ENCODE results near the gene TNFRSF14.

Gene TNFRSF14

DNA sequence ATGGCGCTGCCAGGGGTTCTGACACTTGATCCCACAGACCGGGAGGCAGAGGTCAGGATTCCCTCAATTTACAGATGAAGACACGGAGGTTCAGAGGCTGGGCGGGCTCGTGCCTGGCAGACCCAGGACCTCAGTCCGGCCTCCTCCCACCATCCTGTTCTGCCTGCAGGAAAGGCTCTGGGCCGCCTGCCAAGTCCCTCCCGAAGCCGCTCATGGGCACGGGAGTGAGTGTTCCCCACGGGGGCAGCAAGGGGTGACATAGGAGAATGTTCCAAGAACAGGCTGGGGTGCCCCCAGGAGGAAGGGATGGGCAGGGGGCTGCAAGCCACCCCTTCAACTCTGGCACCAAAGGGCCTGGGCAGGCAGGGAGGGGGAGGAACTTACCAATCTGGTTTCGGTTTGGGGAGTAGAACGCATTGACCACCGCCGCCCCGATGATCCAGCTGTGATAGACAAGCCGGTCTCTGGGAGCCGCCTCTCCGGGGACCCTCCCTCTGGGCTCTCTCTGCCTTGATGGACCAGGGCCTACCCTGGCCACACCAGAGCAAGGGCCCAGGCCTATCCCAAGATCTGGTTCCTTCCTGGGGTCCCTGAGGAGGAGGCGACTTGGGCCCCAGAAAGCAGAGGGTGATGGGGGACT is 38.0 kb downstream of the TNFRSF14 start:
- peaks cover 0 to 11% of the 10 kb centered on the region in 2 donors for H3K9me3 ChIP-seq (ENCODE audit: control insufficient read depth in 1 of 2, low read length in 2 of 2)
- peaks cover 0 to 6% of the 10 kb centered on the region in 2 donors for H3K4me1 ChIP-seq (ENCODE audit: control insufficient read depth in 1 of 2, insufficient read depth in 2 of 2, low read length in 2 of 2)
- peak overlapping the region in 1 of 2 donors; percentile 41 for H3K4me3 ChIP-seq (ENCODE audit: low read depth in 1 of 2, low read length in 2 of 2)
- H3K27me3 ChIP-seq (ENCODE audit: low read depth, low read length): no peaks in the 10 kb centered on the region
- H3K36me3 ChIP-seq (ENCODE audit: control insufficient read depth in 1 of 2, insufficient read depth in 2 of 2, low read length in 2 of 2): peaks cover 0 to 7% of the 10 kb centered on the region in 2 donors
- no peak overlapping the region for H3K27ac ChIP-seq (ENCODE audit: low read length)

DNA sequence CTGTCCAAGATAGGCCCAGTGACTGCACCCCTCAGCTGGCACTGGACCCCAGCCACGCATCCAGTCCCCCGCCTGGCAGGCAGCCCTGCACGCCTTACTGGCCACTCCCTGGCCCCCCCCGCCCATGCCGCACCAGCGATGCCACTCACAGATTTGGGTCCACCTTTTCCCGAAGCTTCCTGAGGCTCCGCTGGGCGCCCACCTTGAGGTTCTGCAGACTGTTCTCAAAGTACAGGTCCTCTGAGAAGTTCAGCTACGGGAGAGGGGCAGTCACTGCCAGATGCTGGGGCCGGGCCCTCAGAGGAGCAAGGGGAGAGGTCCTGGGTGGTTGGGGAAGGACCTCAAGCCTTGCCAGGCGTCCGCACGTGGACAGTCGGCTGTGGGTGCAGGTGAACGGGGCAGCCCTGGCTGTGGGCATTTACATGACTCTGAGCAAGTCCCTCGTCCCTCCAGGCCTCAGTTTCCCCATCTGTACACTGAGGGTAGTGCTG is 38.5 kb downstream of the TNFRSF14 start:
- Histone ChIP-seq H3K4me1 (ENCODE audit: control insufficient read depth in 1 of 2, insufficient read depth in 2 of 2, low read length in 2 of 2) (peaks cover 0 to 6% of the 10 kb centered on the region in 2 donors), H3K27ac (ENCODE audit: low read length) (no peak overlapping the region), H3K36me3 (ENCODE audit: control insufficient read depth in 1 of 2, insufficient read depth in 2 of 2, low read length in 2 of 2) (peaks cover 0 to 1% of the 10 kb centered on the region in 2 donors), H3K9me3 (ENCODE audit: control insufficient read depth in 1 of 2, low read length in 2 of 2) (peaks cover 0 to 11% of the 10 kb centered on the region in 2 donors), H3K4me3 (ENCODE audit: low read depth in 1 of 2, low read length in 2 of 2) (no peak overlapping the region), H3K27me3 (ENCODE audit: low read depth, low read length) (no peaks in the 10 kb centered on the region)

DNA sequence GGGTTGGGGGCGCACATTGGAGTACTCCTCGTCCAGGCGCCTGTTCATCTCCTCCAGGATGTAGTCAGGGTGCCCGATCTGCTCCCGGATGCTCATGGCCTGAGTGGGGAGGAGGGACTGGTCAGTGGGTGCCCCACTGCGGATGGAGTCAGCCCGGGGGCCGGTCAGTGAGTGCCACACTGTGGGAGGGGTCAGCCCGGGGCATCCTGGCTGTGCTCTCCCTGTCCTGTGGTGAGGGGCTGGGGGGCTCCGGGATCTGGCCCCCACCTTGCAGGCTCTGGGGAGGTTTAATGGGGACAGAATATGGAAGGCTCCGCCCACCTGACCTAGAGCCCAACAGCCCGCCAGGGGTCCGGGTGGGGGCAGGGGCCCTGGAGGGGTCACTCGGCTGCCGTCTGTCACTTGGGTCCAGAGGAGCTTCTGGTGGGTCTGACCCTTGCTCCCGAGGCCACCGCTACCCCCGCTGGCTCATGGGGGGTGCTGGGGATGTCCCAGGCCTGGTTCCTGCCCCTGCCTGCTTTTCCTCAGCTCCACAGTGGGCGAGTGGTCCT is 39.2 kb downstream of the TNFRSF14 start:
- Histone ChIP-seq H3K4me1 (ENCODE audit: control insufficient read depth in 1 of 2, insufficient read depth in 2 of 2, low read length in 2 of 2) (peaks cover 0 to 6% of the 10 kb centered on the region in 2 donors), H3K36me3 (ENCODE audit: control insufficient read depth in 1 of 2, insufficient read depth in 2 of 2, low read length in 2 of 2) (no peaks in the 10 kb centered on the region), H3K27me3 (ENCODE audit: low read depth, low read length) (no peaks in the 10 kb centered on the region)

GRCh38 chr1:2595812-2596529 is 39.8 kb downstream of the TNFRSF14 start:
- H3K9me3 ChIP-seq (ENCODE audit: control insufficient read depth in 1 of 2, low read length in 2 of 2): peaks cover 0 to 17% of the 10 kb centered on the region in 2 donors
- H3K27me3 ChIP-seq (ENCODE audit: low read depth, low read length): no peaks in the 10 kb centered on the region
- H3K36me3 ChIP-seq (ENCODE audit: control insufficient read depth in 1 of 2, insufficient read depth in 2 of 2, low read length in 2 of 2): no peaks in the 10 kb centered on the region
- no peak overlapping the region for H3K27ac ChIP-seq (ENCODE audit: low read length)
- H3K4me3 ChIP-seq (ENCODE audit: low read depth in 1 of 2, low read length in 2 of 2): no peak overlapping the region
- H3K4me1 ChIP-seq (ENCODE audit: control insufficient read depth in 1 of 2, insufficient read depth in 2 of 2, low read length in 2 of 2): peaks cover 0 to 6% of the 10 kb centered on the region in 2 donors

More for the DNA sequence above, 39.2 kb downstream of the TNFRSF14 start:
- no peak overlapping the region for H3K27ac ChIP-seq (ENCODE audit: low read length)
- H3K9me3 ChIP-seq (ENCODE audit: control insufficient read depth in 1 of 2, low read length in 2 of 2): peaks cover 0 to 15% of the 10 kb centered on the region in 2 donors
- H3K4me3 ChIP-seq (ENCODE audit: low read depth in 1 of 2, low read length in 2 of 2): no peak overlapping the region

- Histone ChIP-seq H3K36me3 (ENCODE audit: control insufficient read depth in 1 of 2, insufficient read depth in 2 of 2, low read length in 2 of 2) (no peaks in the 10 kb centered on the region), H3K9me3 (ENCODE audit: control insufficient read depth in 1 of 2, low read length in 2 of 2) (peaks cover 0 to 17% of the 10 kb centered on the region in 2 donors), H3K27me3 (ENCODE audit: low read depth, low read length) (no peaks in the 10 kb centered on the region), H3K4me1 (ENCODE audit: control insufficient read depth in 1 of 2, insufficient read depth in 2 of 2, low read length in 2 of 2) (peaks cover 0 to 6% of the 10 kb centered on the region in 2 donors), H3K27ac (ENCODE audit: low read length) (no peak overlapping the region), H3K4me3 (ENCODE audit: low read depth in 1 of 2, low read length in 2 of 2) (no peak overlapping the region)
These were observed 40.6 kb downstream of the TNFRSF14 start for GRCh38 chr1:2596530-2597333.

DNA sequence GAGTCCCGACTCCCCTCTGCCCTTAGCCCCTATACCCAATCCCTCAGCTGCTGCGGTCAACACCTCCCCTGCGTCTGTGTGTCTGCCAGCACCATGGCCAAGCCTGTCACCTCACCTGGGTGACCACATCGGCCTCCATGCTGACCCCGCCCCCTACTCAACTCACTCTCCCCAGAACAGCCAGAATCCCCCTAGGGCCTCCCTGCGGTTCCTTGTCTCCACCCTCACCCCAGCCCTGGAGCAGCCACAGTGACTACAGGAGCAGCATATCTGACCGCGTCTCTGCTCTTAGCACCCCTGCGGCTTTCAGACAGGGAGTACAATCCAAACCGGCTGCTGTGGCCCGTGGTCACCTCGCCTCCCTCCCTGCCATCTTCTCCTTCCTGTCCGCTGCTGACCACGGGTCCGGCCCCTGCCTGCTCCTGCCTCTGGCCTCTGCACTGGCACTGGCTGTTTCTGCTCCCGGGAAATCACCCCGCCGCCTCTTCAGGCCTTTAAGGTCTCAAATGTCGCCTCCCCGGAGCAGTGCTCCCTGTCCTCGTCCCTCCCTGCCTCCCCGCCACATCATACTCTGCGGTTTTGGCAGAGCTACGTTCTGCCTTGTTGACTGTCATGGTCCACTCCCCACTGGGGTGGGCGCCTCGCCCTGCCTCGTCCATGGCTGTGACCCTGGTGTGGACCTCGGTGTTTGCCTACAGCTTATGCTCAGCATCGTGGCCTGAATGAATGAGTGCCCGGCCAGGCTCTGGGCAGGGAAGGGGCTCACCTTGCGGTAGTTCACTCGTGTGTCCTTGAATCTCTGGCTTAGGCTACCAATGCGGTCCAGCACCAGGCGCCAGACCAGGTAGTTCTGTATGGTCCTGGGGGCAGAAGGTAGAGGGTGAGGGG is 41.5 kb downstream of the TNFRSF14 start:
- Histone ChIP-seq H3K27me3 (ENCODE audit: low read depth, low read length) (no peaks in the 10 kb centered on the region), H3K4me1 (ENCODE audit: control insufficient read depth in 1 of 2, insufficient read depth in 2 of 2, low read length in 2 of 2) (peaks cover 0 to 6% of the 10 kb centered on the region in 2 donors), H3K27ac (ENCODE audit: low read length) (no peak overlapping the region), H3K4me3 (ENCODE audit: low read depth in 1 of 2, low read length in 2 of 2) (no peak overlapping the region), H3K36me3 (ENCODE audit: control insufficient read depth in 1 of 2, insufficient read depth in 2 of 2, low read length in 2 of 2) (no peaks in the 10 kb centered on the region), H3K9me3 (ENCODE audit: control insufficient read depth in 1 of 2, low read length in 2 of 2) (peaks cover 0 to 17% of the 10 kb centered on the region in 2 donors)

- H3K36me3 ChIP-seq (ENCODE audit: control insufficient read depth in 1 of 2, insufficient read depth in 2 of 2, low read length in 2 of 2): no peaks in the 10 kb centered on the region
- peaks cover 0 to 6% of the 10 kb centered on the region in 2 donors for H3K4me1 ChIP-seq (ENCODE audit: control insufficient read depth in 1 of 2, insufficient read depth in 2 of 2, low read length in 2 of 2)
- H3K9me3 ChIP-seq (ENCODE audit: control insufficient read depth in 1 of 2, low read length in 2 of 2): peaks cover 0 to 17% of the 10 kb centered on the region in 2 donors
- H3K4me3 ChIP-seq (ENCODE audit: low read depth in 1 of 2, low read length in 2 of 2): no peak overlapping the region
- H3K27ac ChIP-seq (ENCODE audit: low read length): no peak overlapping the region
- no peaks in the 10 kb centered on the region for H3K27me3 ChIP-seq (ENCODE audit: low read depth, low read length)
These were observed 42.3 kb downstream of the TNFRSF14 start for GRCh38 chr1:2598329-2598931.

- Histone ChIP-seq H3K9me3 (ENCODE audit: control insufficient read depth in 1 of 2, low read length in 2 of 2) (peaks cover 0 to 17% of the 10 kb centered on the region in 2 donors), H3K27ac (ENCODE audit: low read length) (no peak overlapping the region), H3K4me3 (ENCODE audit: low read depth in 1 of 2, low read length in 2 of 2) (no peak overlapping the region), H3K4me1 (ENCODE audit: control insufficient read depth in 1 of 2, insufficient read depth in 2 of 2, low read length in 2 of 2) (no peaks in the 10 kb centered on the region), H3K36me3 (ENCODE audit: control insufficient read depth in 1 of 2, insufficient read depth in 2 of 2, low read length in 2 of 2) (no peaks in the 10 kb centered on the region), H3K27me3 (ENCODE audit: low read depth, low read length) (no peaks in the 10 kb centered on the region)
These were observed 45.6 kb downstream of the TNFRSF14 start for GRCh38 chr1:2601721-2602303.

DNA sequence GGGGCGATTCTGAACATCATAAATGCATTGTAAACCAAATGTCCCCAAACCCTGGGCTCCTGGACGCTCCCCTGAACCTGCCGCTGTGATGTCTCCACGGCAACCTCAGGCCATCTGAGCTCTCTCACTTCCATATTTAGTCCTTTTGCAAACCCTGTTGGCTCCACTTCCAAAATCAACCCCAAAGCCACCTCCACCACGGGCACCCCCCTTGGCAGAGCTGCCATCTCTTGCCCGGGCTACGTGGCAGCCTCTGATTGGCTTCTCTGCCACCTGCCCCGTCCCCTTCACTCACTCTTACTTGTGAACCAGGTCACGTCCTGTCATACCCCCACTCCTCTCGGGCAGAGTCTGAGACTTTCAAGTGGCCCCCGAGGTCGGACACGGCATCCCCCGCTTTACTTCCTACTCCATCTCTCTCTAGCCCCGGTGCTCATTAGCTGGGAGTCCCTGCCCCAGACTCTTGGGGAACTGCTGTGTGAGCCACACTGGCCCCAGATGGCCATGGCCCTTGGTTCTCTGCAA is 46.2 kb downstream of the TNFRSF14 start:
- Histone ChIP-seq H3K27ac (ENCODE audit: low read length) (no peak overlapping the region), H3K4me3 (ENCODE audit: low read depth in 1 of 2, low read length in 2 of 2) (no peak overlapping the region), H3K27me3 (ENCODE audit: low read depth, low read length) (no peaks in the 10 kb centered on the region), H3K9me3 (ENCODE audit: control insufficient read depth in 1 of 2, low read length in 2 of 2) (peaks cover 0 to 17% of the 10 kb centered on the region in 2 donors), H3K36me3 (ENCODE audit: control insufficient read depth in 1 of 2, insufficient read depth in 2 of 2, low read length in 2 of 2) (no peaks in the 10 kb centered on the region), H3K4me1 (ENCODE audit: control insufficient read depth in 1 of 2, insufficient read depth in 2 of 2, low read length in 2 of 2) (no peaks in the 10 kb centered on the region)

Measured in muscle layer of duodenum (tissue), 2 donors.